ENCODE data around the gene EVX2. TPM values are rescaled to one million over a fixed set of nuclear protein-coding genes. Genes with fewer than 3 reads are reported as not detected.

Gene EVX2
- total RNA-seq, 1 experiment from 2014 or later: not detected

DNA sequence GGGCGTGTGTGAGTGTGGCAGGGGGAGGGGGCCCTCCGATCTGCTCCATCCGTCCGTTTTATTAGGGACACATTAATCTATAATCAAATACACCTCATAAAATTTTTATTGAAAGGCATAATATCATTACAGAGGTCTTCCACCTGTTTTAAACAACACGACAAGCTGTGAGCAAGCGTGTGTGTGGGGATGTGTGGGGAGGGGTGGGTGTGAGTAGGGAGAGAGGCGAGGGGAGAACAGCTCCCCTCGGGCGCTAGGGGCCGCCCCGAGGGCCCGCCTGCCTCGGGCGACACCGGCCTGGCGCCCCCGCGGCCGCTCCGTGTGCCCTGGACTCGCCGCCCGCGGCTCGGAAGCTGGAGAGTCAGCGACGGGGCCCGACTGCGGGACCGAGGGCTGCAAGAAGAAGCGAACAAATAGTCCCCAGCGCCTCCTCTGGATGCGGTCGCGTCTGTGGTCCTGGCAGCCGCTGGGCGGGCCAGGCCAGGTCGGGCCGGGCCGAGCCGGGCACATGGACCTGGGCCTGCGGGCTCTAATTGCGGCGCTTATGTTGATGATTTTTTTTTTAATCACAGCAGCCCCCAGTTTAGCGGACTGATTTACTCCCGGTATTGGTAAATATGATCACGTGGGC lies 38.4 kb upstream of the EVX2 start:
- peak; percentile 25 for DNase-seq (ENCODE audit: low read depth)

DNA sequence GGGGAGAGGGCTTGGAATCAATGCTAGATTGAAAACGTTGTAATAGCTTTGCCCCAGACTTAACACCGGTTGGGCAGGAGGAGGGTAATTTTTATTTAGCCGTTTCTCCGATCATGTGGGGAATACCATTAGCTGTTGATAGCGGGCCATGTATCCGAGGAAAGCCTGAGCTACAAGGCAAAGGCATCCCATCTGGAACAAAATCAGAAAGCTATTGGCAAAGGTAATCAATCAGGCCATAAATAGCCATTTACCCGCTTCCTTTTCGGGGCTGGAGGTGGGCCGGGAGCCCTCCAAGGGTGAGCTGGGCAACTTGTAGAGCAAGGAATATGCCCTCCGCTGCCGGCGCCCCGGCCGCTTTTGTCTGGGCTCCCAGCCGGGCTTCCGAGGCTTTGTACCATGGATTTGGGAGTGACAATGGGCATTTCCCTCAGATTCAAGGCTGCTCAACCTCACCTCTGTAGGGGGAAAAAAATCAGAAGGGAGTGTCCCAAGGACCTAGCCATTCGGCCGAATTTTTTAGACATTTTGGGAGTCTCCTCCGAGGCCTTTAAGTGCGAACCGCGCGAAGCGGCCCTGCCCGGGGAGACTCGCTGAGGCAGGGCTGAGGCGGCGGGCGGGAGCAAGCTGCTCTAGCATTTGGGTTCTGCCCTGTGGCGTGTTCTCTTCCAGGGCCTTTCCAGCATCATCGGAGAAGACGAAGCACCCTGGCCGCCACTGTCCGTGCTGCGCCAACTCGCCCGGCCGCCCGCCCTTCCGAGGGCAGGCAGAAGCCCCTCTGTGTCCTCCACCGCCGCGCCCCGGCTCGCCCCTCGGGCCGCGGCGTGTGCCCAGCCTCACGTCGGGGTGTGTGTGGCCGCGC lies 37.7 kb upstream of the EVX2 start:
- DNase-seq (ENCODE audit: low read depth): no peak

DNA sequence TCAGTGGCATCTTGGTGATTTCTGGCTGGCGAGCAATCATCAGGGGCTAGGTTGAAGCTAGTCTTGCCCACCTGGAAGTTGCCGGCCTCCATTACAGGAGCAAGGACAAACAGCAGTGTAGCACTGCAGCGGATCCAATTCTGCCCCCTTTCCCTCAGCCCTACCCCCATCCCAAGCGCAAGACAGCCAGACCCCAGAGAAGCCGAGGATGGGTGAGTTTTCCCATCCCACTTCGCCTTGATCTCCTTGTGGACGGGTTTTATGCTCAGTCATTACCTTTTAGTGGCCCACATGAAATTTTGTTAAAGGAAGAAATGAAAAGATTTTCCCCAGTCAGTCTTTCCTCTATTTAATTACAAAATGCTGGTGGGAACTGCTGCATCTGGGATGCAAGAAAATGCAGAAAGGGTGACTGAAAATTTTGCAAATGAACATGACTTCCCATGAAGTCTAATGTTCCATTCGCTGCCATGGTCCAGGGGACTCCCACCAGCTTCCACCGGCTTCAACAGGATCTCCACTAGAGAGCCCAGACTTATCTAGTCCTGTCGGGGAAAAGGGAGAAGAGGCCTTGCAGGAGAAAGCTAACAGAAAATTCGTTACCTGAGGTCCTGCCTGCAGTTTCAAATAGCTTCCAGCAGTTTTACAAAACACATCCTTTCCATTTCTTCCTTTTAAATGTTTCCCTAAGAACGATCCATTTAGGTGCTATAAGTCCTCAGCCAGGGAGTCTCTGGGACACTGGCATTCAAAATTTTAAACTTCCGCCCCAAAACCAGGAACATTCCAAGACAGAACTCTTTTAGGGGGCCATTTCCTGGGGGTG lies 36.8 kb upstream of the EVX2 start:
- DNase-seq (ENCODE audit: low read depth): no peak

DNA sequence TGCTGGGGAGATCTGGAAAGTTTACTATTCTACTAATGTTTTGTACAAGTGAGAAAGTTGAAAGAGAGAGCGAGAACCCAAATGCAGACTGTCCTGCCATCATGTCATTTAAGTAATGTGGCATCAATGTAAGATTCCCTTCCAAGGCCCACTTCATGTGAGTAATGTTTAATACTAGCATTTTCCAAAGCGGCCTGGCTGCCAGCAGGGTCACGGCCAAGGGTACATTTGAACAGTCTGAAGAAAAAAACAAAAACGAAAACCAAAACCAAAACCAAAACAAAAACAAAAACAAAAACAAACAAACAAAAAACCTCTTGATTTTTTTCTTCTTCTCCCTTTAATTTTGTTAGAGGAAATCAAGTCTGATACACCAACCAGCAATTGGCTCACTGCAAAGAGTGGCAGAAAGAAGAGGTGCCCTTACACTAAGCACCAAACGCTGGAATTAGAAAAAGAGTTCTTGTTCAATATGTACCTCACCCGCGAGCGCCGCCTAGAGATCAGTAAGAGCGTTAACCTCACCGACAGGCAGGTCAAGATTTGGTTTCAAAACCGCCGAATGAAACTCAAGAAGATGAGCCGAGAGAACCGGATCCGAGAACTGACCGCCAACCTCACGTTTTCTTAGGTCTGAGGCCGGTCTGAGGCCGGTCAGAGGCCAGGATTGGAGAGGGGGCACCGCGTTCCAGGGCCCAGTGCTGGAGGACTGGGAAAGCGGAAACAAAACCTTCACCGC lies 35.0 kb upstream of the EVX2 start:
- DNase-seq (ENCODE audit: low read depth): peak; percentile 38

DNA sequence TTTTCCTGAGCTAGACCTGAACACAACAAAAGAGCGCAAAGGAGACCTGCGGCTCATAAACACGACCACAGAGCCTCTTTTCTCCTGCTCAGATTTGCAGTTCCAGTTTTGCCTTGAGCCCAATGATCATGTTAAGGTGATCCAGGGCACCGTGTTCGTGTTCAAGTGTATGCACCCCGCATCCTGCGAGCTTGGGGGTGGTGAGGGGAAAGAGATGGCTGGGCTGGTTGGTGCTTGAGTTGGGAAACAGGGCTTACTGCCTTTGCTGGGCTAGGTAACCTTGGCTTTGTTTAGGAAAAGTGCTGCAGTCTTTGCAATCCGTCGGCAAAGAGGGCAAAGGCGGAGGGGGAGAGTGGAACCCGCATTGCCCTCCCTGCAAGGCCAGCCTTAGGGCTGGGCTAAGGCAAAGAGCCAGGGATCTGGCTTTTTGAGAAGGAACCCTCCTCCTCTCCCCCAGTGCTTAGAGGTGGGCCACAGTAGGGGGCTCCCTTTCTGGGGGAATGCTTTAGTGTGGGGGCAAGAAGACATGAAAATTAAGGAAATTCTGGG lies 34.1 kb upstream of the EVX2 start:
- no peak for DNase-seq (ENCODE audit: low read depth)

DNA sequence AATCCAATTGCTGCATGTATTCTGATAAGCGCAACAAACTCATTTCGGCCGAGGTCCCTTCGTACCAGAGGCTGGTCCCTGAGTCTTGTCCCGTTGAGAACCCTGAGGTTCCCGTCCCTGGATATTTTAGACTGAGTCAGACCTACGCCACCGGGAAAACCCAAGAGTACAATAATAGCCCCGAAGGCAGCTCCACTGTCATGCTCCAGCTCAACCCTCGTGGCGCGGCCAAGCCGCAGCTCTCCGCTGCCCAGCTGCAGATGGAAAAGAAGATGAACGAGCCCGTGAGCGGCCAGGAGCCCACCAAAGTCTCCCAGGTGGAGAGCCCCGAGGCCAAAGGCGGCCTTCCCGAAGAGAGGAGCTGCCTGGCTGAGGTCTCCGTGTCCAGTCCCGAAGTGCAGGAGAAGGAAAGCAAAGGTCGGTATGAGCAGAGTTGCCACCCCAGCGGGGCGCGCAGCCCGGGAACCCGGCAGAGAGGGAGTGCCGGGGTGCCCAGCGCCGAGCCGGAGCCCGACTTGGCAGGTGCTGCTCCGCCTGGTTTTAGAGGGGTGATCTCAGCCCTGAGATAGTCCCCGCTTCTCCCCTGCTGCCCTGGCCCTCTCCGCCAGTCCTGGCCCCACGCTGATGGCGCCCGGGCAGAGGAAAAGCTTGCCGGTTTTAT lies 33.5 kb upstream of the EVX2 start:
- DNase-seq (ENCODE audit: low read depth): no peak

DNA sequence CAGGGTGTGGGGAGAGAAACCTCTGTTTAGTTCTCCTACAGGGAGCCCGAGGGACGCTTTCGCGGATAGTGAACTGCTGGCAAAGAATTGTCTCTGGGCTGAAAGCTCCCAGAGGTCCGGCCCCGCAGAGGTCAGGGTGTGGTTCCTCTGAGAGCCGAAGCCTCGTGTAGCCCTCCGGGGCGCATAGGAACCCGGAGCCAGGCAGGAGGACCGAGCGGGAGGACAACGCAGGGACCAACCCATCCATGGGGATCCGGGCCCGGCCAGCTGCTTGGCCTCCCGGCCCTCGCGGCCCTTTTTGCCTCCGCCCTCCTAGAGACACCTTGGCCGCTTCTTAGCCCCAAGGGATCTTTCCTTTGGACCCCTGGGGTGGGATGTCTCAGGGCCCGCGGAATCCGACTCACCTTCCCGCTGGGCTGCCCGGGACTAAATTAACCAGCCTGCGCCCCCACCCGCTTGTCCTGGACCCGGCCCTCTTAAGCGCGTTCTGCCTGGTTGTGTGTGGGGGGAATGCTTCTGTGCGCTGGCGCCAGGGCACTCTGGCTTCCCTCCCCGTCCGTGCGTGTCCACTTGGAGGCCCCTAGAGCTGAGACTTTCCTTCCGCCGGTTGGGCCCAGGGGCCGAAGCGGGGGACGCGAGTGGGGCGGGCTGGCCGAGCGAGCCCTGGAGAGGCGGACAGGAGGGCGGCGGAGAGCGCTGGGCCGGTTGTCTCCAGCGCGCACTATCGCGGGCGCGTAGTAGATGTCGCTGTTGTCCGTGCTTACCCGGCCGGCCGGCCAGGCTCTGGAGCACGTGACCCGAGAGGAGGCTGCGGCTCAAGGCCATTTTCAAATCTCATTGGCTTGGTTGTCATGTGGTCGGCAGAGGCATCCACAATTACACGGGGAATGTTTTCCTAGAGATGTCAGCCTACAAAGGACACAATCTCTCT lies 32.4 kb upstream of the EVX2 start, which contains the start of gene HOXD10:
HOXD10 (plus strand) TSS at position 896 of the 931 bp plus-strand sequence. CDS start 56 bp downstream, outside the sequence.
- no peak for DNase-seq (ENCODE audit: low read depth)

DNA sequence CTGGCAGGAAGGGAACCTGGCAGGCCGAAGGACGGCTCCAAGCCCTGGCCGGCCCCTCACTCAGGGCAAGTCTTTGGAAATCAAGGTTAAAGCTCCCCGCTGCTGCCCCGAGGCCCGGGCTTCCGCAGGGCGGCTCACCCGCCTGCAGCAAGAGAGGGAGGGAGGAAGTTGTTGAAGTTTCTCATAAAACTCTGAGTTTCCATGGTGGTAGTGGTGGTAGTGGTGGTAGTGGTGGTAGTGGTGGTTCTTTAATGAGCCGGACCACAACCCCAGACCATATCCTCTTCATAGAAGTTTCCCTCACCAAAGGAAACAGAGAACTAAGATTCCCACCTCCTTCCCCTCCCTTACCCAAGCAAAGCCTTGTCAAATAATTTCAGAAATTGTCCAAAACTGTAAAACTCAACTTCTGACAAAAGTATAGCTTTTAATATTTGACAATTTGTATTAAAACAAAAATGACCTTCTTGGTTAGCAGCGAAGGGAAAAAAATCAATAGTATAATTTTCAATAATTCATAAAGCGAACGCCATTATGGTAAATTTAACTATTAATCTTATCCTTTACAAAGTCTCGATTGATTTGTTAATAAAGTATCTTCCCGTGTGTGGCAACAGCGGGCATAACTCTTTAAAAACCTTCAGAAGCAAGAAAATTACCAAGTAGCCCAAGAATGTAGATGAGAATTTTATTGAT lies 31.3 kb upstream of the EVX2 start:
- no peak for DNase-seq (ENCODE audit: low read depth)

DNA sequence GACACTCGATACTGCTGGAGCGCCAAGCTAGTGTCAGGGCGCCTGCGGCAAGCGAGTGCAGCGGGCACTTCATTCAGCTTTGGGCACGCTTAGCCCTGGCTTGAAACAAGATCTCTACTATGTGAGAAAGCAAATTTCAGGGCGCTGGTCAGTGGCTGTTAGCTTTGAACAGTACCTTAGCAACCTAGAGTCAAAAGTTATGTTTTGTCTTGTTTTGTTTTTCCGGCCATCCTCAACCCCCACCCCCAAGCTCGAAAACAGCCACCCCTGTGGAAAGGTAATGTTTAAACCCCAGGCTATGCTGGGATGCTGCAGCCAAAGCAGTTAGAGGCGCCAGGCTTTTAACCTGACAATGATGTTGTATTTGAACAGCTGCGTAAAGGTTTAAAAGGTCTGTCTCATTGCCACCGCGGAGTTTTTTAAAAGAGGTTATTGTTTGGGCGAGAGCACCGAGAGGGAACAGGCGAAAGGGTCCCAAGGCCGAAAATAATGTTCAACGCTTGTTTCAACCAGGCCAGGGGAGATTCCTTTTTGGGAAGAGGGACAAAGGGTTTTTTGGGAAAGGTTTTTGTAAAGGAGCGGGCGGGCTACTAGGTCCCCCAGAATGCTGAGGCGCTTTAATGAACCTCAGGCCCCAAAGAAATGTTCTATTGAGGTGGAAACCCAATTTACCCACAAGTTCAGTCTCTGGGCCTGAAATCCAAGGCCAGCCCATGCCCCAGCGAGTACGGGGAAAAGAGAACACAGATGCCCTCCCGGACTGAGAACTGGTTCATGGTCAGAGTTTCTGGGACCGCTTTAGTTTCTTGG lies 30.6 kb upstream of the EVX2 start:
- no peak for DNase-seq (ENCODE audit: low read depth)

DNA sequence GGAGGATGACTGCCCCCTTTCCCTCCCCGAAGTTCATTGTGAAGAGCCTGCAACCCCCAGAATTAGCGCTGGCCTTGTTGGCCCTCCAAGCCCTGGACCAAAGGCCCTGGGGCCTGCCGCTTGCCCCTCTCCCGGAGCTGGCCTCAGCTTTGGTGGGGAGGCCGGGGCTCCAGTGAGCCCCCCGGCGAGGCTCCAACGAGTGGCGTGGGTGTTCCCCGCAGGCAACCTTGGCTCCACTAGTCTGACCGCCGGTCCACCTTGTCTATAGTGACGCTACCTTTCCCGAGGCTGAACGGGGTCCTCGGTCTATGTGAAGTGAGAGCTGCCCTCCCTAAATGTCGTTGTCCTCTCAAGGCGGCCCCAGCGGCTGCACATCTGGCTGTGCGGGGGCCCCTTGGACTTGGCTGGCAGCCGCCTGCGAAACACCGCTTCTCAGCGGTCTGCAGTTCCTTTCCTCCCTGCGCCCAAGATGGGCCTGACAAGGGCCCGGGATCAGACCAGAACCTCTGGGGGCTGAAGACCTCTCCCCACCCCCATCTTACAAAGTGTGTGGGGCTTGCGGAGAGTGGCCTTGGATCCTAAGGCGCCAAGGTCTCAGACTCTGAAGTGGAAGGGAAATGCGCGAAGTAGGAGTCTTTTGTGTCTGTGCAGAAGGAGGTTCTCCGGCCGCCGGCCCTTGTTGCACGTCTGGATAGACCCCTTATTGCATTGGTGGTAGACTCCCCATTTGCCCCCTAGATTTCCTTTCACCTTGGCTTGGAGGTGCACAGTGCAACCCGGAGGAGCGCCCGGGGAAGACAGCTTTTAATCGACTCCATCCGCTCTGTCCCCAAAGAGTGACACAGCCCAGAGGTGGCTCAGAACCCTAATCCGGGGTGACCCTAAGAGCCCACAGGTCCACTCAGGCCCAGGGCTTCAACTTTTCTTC lies 28.9 kb upstream of the EVX2 start:
- no peak for DNase-seq (ENCODE audit: low read depth)

DNA sequence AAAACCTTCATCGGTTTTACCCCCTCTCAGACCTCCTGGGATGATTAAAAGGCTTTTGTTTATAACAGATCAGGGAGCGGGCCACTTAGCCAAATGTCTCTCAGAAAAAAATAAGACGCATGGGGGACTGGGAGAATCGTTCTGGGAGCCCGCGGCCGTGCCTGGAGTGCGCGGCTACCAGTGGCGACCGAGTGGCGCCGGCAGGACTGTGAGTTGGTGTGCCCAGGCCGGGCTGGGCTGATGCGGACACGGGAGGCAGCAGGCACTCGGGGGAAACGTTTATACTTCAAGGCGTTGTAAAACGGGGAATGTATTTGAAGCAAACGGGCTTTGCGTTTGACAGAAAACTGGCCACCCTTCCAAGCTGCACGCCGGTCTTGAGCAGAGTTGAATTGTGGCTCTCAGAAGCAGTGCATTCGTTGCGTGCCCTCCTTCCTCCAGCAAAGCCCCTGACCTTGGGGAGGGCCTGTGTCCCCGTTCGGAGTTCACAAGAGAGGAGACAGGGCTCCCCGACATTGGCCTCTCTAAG lies 28.1 kb upstream of the EVX2 start:
- no peak for DNase-seq (ENCODE audit: low read depth)

DNA sequence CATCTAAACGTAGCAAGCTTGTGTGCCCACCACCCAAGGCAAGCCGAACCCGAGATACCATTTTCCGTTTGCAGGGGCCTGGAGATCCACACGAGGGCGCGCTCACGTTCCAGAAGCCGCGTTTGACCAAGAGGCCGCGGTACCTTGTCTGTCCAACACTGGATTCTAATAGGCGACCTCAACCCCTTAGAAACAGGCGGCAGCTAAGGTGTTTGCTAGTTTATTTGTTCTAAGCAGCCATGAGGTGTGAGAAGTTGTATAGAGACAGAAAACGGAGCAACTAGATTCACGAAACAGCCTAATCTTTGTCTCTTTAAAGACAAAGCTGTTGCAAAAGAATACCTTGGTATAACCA lies 27.5 kb upstream of the EVX2 start:
- DNase-seq (ENCODE audit: low read depth): peak; percentile 26

DNA sequence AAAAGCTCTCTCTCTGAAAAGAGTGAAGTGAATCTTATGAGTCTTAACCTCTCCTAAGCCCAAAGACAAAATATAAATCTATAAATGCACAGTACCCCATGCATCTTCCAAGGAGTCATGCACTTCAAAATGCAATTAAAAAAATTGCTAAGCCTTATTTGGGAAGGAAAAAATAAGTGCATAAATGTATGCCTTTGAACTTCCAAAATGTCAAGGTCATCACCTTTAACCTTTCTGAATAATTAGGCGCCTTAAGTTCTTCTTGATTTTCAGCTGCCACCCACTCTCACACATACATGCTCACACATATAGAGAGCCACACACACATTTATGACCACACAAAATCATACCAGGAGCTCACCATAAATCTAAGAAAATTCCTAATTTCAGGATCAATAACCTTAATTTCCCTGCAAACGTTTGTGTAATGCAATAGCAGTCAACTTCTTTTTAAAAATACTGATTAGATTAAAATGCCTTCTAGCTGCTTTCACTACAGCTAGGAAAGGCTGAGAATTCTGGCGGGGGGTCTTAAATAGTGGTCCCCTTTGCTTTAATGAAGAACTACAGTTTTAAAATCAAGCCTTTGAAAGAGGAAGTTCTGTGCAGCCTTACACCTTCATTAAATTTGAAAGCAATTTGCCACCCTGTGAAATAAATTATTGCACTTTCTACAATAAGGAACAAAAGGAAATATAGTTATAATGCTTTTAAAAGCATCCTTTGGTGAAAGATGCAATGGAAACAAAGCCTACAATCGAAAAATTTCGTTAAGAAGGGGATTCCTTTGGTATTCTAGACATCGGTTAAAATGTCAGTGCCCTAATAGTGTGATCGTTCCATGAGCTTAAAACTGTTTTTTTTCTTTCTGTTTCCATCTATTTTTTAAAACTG lies 26.9 kb upstream of the EVX2 start:
- no peak for DNase-seq (ENCODE audit: low read depth)

DNA sequence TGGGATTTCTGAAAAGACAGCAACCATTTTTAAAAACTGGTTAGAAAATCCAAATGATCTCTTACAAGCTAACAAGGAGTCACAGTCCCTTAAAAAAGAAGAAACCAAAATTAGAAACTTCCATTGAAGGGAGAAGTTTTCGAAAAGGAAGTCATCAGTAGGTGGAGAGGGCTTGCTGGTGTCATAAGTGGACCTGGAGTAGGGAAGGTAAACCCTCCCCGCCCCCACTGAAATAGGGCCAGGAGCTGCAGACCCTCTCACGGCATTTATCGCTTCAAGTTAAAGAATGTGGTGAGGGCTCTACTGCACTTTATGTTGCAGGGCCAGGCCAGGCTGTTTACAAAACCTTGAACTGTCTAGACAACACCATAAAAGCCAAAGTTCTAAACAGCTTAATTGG lies 26.2 kb upstream of the EVX2 start:
- DNase-seq (ENCODE audit: low read depth): no peak

DNA sequence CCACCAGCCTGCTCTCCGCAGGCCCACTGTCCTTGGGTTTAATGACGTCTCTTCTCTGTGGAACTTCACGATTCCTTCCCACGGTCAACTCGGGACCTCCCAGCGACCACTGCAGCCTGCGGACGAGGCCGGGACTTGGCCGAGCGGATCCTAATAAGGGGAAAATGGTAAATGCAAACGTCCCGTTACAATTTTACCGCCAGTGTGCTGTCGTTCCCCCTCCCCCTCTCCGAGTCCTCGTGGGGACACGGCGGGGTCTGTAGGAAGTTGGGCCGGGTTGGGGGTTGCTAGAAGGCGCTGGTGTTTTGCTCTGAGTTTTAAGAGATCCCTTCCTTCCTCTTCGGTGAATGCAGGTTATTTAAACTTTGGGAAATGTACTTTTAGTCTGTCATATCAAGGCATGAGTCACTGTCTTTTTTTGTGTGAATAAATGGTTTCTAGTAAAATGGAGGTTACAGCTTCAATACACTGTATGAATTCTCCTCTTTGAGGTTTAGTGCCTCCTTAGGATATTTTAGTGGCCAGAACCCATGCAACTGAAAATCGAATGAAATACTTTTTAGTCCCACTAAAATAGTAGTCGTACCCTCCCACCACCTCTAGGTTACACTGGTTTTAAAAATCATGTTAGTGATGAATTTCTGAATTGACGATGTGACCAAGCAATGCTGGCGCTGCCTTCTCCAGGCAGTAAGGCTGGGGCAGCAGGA lies 25.6 kb upstream of the EVX2 start:
- no peak for DNase-seq (ENCODE audit: low read depth)
